ENCODE data around the gene ADI1. TPM values are rescaled to one million over a fixed set of nuclear protein-coding genes. Genes with fewer than 3 reads are reported as not detected.

ADI1 gene
- total and polyA plus RNA-seq, 10 of the 15 experiments (the other 5 are each of a cell fraction or from before 2014, with no cell fraction given) = 4.4 to 78.7 (median 17.2) TPM

- POLR2A ChIA-PET = no interaction called here
- Histone ChIP-seq H3K36me3 (ENCODE audit: control insufficient read depth in 2 of 2, insufficient read depth in 2 of 2, low read length in 1 of 2) (peaks cover 2 to 4% of the 10 kb centered on the region in 2 experiments; a peak in 2 of 4 replicates), H3K4me1 (ENCODE audit: control insufficient read depth, insufficient read depth, low read length) (peaks cover 12% of the 10 kb centered on the region), H3K9ac (ENCODE audit: control insufficient read depth, insufficient read depth, low read length) (no peak overlapping the region), H3K4me3 (no peak overlapping the region), H2AFZ (ENCODE audit: control insufficient read depth, low read depth, low read length) (no peak overlapping the region), H4K20me1 (ENCODE audit: control insufficient read depth, insufficient read depth) (no peaks in the 10 kb centered on the region), H3K9me3 (replicated peaks; ENCODE audit: control insufficient read depth, insufficient read depth, low read length) (no peaks in the 10 kb centered on the region), H3K4me2 (ENCODE audit: control insufficient read depth, insufficient read depth) (no peak overlapping the region), H3K79me2 (ENCODE audit: control insufficient read depth, insufficient read depth, low read length) (no peaks in the 10 kb centered on the region), H3K27me3 (replicated peaks in 1 of 2; ENCODE audit: control insufficient read depth in 2 of 2, insufficient read depth in 2 of 2, low read length in 1 of 2) (no peaks in the 10 kb centered on the region), H3K27ac (ENCODE audit: control insufficient read depth, insufficient read depth) (no peak overlapping the region)
- in situ Hi-C loops (cut with MboI) = loop anchor here (25.0 kb wide), 1 partner anchor 1352 kb away; no protein-coding TSS in a partner anchor
- BruUV-seq (replicated peaks) = no TSS peak
- WGBS (ENCODE audit: insufficient coverage, insufficient replicate concordance, low lambda C conversion rate, missing lambda C conversion rate) = 98% methylated on average over 21 of the region's 21 CpGs
- CTCF ChIA-PET = interaction anchor here (1.5 to 1.6 kb wide), 2 partner anchors 41 to 187 kb away, joined by 4 to 11 read pairs; no protein-coding TSS in a partner anchor
- TF ChIP-seq ZSCAN29 (IDR thresholded peaks at IDR 0.05) (no peak), FOXK2 (IDR thresholded peaks at IDR 0.05) (no peak), BCL3 (IDR thresholded peaks at IDR 0.05; ENCODE audit: borderline replicate concordance, insufficient read depth, low read depth, low read length, poor library complexity, severe bottlenecking) (peak; percentile 85), TCF3 (IDR thresholded peaks at IDR 0.05; ENCODE audit: borderline replicate concordance, insufficient read depth, low read depth, low read length) (0 out of 2 replicates have a peak, but pooled peaks have one; percentile 32), PBX3 (IDR thresholded peaks at IDR 0.05; ENCODE audit: insufficient replicate concordance, low read depth, low read length) (peak; percentile 2)
- no peak for ATAC-seq
- DNase-seq (ENCODE audit: low read depth, low spot score) = no peak
- SMC1A ChIA-PET (ENCODE audit: uncharacterized antibody, unreplicated experiment) = interaction anchor here (1.0 to 4.0 kb wide), 2 partner anchors 41 to 93 kb away, joined by 3 to 28 read pairs; partner anchors contain the start of gene RNASEH1
- no peak for FAIRE-seq
- intact Hi-C loops (cut with micrococcal nuclease; ENCODE audit: unreplicated experiment) = no loop called here
- RAD21 ChIA-PET (ENCODE audit: unreplicated experiment) = no interaction called here
Measured at GRCh38 chr2:3464401-3465005, 54.8 kb downstream of the ADI1 start.
